WTC11 (cell line): Measurements from ENCODE around the gene PHYHIPL. TPM values are rescaled to one million over a fixed set of nuclear protein-coding genes. Genes with fewer than 3 reads are reported as not detected.

Source experiments
- ATAC-seq: fragments of 200-7000 bp; cut with Tn5 transposase; 2 replicates; pipeline ENCODE4 v1.10.0; 2021; ENCODE audit warnings: mild to moderate bottlenecking, moderate library complexity
- CTCF ChIA-PET: fragments of 300-600 bp; sonication (Branson Sonifier 250); formaldehyde crosslinking; loops from one replicate; lab custom pipeline; 2021; ENCODE audit warnings: antibody characterized with exemption; lab: Charles Lee
- POLR2A ChIA-PET: fragments of 350-600 bp; sonication (Branson Sonifier 250); formaldehyde crosslinking; loops from one replicate; lab custom pipeline; 2021; ENCODE audit warnings: antibody characterized with exemption; lab: Charles Lee
- DNase-seq: peaks from one replicate; pipeline ENCODE4 v3.0.0; 2021; ENCODE audit warnings: low spot score
- H3K27ac Mint-ChIP-seq: 2 replicates; pipeline ENCODE4 v1.8.0; 2021; ENCODE audit warnings: mixed read lengths
- H3K27me3 Mint-ChIP-seq: 2 replicates; pipeline ENCODE4 v1.8.0; 2021; ENCODE audit warnings: low read depth, mild to moderate bottlenecking, moderate library complexity, mixed read lengths
- H3K36me3 Mint-ChIP-seq: 2 replicates; pipeline ENCODE4 v1.8.0; 2021; ENCODE audit warnings: mixed read lengths
- H3K4me1 Mint-ChIP-seq: 2 replicates; pipeline ENCODE4 v1.8.0; 2022; ENCODE audit warnings: mixed read lengths
- H3K4me3 Mint-ChIP-seq: 2 replicates; pipeline ENCODE4 v1.8.0; 2021; ENCODE audit warnings: mild to moderate bottlenecking, moderate library complexity, mixed read lengths
- H3K9me3 Mint-ChIP-seq: 2 replicates; pipeline ENCODE4 v1.8.0; 2021; ENCODE audit warnings: mixed read lengths
- ELF4 ChIP-seq: sonication (generic); formaldehyde crosslinking; IDR thresholded peaks from 2 replicates; pipeline ENCODE4 v1.8.1; 2022; ENCODE audit warnings: low read depth, mild to moderate bottlenecking, moderate library complexity, missing genetic modification reagents
- ESRRA ChIP-seq: sonication (generic); formaldehyde crosslinking; IDR thresholded peaks from 2 replicates; pipeline ENCODE4 v1.8.1; 2022; ENCODE audit warnings: mild to moderate bottlenecking, missing genetic modification reagents, borderline replicate concordance
- FOXJ3 ChIP-seq: sonication (generic); formaldehyde crosslinking; IDR thresholded peaks from 2 replicates; pipeline ENCODE4 v1.9.0; 2021; ENCODE audit warnings: missing genetic modification reagents, mild to moderate bottlenecking, borderline replicate concordance
- FOXK1 ChIP-seq: sonication (generic); formaldehyde crosslinking; IDR thresholded peaks from 2 replicates; pipeline ENCODE4 v1.8.0; 2022; ENCODE audit warnings: mild to moderate bottlenecking, moderate library complexity, missing genetic modification reagents
- GTF2I ChIP-seq: fragments of 250-450 bp; sonication (Bioruptor Pico); conservative IDR thresholded peaks from 2 replicates; pipeline ENCODE4 v1.4.0; 2021; ENCODE audit warnings: mild to moderate bottlenecking
- JUN ChIP-seq: sonication (generic); formaldehyde crosslinking; IDR thresholded peaks from 2 replicates; pipeline ENCODE4 v1.8.0; 2023; ENCODE audit warnings: mild to moderate bottlenecking, missing genetic modification reagents
- MXD4 ChIP-seq: fragments of 250-450 bp; sonication (Bioruptor Pico); IDR thresholded peaks from 2 replicates; pipeline ENCODE4 v1.8.0; 2021; ENCODE audit warnings: mild to moderate bottlenecking, moderate library complexity, borderline replicate concordance
- MYBL2 ChIP-seq: sonication (generic); formaldehyde crosslinking; IDR thresholded peaks from 2 replicates; pipeline ENCODE4 v1.8.1; 2023; ENCODE audit warnings: mild to moderate bottlenecking, moderate library complexity, missing genetic modification reagents
- NR3C1 ChIP-seq: sonication (generic); formaldehyde crosslinking; conservative IDR thresholded peaks from 2 replicates; pipeline ENCODE4 v1.8.1; 2023; ENCODE audit warnings: low read depth, mild to moderate bottlenecking, missing genetic modification reagents
- PRRX2 ChIP-seq: fragments of 250-450 bp; sonication (Bioruptor Pico); IDR thresholded peaks from 2 replicates; pipeline ENCODE4 v1.8.0; 2021; ENCODE audit warnings: mild to moderate bottlenecking
- SP1 ChIP-seq: sonication (generic); formaldehyde crosslinking; conservative IDR thresholded peaks from 2 replicates; pipeline ENCODE4 v1.8.1; 2022; ENCODE audit warnings: missing genetic modification reagents
- TP53 ChIP-seq: sonication (generic); formaldehyde crosslinking; IDR thresholded peaks from 2 replicates; pipeline ENCODE4 v1.8.1; 2023; ENCODE audit warnings: mild to moderate bottlenecking, missing genetic modification reagents
- ZBTB21 ChIP-seq: sonication (generic); formaldehyde crosslinking; IDR thresholded peaks from 2 replicates; pipeline ENCODE4 v1.8.1; 2023; ENCODE audit warnings: mild to moderate bottlenecking, missing genetic modification reagents, borderline replicate concordance
- ZNF263 ChIP-seq: sonication (generic); formaldehyde crosslinking; IDR thresholded peaks from 2 replicates; pipeline ENCODE4 v1.8.1; 2022; ENCODE audit warnings: low read depth, mild to moderate bottlenecking, moderate library complexity, missing genetic modification reagents
- ZNF396 ChIP-seq: fragments of 250-450 bp; sonication (Bioruptor Pico); IDR thresholded peaks from 2 replicates; pipeline ENCODE4 v1.8.0; 2021; ENCODE audit warnings: mild to moderate bottlenecking, moderate library complexity, borderline replicate concordance
- total RNA-seq: library from RNA; stranded (reverse); gene quantifications from 3 replicates; pipeline ENCODE4 v1.2.3, GENCODE V29; 2021
- TF ChIP-seq, protein P1 (sequence below): fragments of 250-450 bp; sonication (Bioruptor Pico); IDR thresholded peaks from 2 replicates; pipeline ENCODE4 v1.9.0; 2021; ENCODE audit warnings: mild to moderate bottlenecking, borderline replicate concordance
- TF ChIP-seq, protein P2 (sequence below): sonication (generic); formaldehyde crosslinking; IDR thresholded peaks from 2 replicates; pipeline ENCODE4 v1.8.0; 2022; ENCODE audit warnings: mild to moderate bottlenecking, missing genetic modification reagents
- TF ChIP-seq, protein P3 (sequence below): fragments of 250-450 bp; sonication (Bioruptor Pico); IDR thresholded peaks from 2 replicates; pipeline ENCODE4 v1.9.0; 2021; ENCODE audit warnings: moderate library complexity, mild to moderate bottlenecking, inconsistent platforms, borderline replicate concordance
- TF ChIP-seq, protein P4 (sequence below): sonication (generic); formaldehyde crosslinking; IDR thresholded peaks from 2 replicates; pipeline ENCODE4 v1.8.0; 2023; ENCODE audit warnings: mild to moderate bottlenecking, missing genetic modification reagents
- TF ChIP-seq, protein P5 (sequence below): fragments of 250-450 bp; sonication (Bioruptor Pico); conservative IDR thresholded peaks from 2 replicates; pipeline ENCODE4 v1.9.0; 2021; ENCODE audit warnings: mild to moderate bottlenecking
- TF ChIP-seq, protein P6 (sequence below): fragments of 200-600 bp; IDR thresholded peaks from 2 replicates; pipeline ENCODE4 v1.8.0; 2022; ENCODE audit warnings: antibody characterized with exemption

The PHYHIPL gene
- total RNA-seq, 1 experiment from 2014 or later, result 0.13 TPM

DNA sequence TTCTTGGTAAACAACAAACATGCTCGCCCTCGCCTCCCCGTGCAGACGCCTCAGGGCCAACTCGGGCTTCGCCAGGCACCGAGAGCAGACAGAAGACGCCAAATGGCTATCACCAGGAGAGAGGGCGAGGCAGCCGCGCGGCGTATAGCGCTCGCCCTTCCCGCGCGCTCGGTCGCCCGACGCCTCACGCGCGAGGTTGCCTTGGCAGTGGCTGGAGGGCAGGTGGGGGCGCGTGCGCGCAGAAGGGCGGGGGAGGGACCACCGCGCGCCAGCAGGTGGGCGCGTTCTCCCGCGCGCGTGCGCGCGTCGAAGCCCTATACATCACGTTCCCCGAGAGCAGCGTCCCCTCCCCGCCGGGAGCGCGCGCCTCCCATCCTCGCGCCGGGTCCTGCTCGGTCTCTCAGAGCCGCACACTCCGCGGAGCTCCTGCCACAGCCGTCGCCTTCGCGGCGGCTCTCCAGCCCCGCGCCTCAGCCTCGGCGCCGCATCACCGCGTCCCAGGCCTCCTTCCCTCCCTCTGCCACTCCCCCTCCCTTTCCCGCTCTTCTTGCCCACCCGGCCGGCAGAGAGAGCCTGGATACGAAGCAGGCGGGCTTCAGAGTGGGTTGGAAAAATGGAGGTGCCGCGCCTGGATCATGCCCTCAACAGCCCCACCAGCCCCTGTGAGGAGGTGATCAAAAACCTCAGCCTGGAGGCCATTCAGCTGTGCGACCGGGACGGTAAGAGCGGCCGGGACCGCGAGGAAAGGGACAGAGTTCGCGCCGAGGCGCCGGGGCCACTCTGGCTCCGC lies at the start of gene PHYHIPL (continued):
- TF ChIP-seq, protein P1, sequence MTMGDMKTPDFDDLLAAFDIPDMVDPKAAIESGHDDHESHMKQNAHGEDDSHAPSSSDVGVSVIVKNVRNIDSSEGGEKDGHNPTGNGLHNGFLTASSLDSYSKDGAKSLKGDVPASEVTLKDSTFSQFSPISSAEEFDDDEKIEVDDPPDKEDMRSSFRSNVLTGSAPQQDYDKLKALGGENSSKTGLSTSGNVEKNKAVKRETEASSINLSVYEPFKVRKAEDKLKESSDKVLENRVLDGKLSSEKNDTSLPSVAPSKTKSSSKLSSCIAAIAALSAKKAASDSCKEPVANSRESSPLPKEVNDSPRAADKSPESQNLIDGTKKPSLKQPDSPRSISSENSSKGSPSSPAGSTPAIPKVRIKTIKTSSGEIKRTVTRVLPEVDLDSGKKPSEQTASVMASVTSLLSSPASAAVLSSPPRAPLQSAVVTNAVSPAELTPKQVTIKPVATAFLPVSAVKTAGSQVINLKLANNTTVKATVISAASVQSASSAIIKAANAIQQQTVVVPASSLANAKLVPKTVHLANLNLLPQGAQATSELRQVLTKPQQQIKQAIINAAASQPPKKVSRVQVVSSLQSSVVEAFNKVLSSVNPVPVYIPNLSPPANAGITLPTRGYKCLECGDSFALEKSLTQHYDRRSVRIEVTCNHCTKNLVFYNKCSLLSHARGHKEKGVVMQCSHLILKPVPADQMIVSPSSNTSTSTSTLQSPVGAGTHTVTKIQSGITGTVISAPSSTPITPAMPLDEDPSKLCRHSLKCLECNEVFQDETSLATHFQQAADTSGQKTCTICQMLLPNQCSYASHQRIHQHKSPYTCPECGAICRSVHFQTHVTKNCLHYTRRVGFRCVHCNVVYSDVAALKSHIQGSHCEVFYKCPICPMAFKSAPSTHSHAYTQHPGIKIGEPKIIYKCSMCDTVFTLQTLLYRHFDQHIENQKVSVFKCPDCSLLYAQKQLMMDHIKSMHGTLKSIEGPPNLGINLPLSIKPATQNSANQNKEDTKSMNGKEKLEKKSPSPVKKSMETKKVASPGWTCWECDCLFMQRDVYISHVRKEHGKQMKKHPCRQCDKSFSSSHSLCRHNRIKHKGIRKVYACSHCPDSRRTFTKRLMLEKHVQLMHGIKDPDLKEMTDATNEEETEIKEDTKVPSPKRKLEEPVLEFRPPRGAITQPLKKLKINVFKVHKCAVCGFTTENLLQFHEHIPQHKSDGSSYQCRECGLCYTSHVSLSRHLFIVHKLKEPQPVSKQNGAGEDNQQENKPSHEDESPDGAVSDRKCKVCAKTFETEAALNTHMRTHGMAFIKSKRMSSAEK, result no peak
- TF ChIP-seq FOXK1 (CRISPR knock-in tag) (peak; percentile 59), JUN (CRISPR knock-in tag) (peak; percentile 75; the same call in 1 of the 2 replicates), SP1 (CRISPR knock-in tag) (peak; percentile 22; the same call in 1 of the 2 replicates), MYBL2 (CRISPR knock-in tag) (peak; percentile 59; the same call in 1 of the 2 replicates), NR3C1 (peak; percentile 81; the same call in 1 of the 2 replicates)
- TF ChIP-seq, protein P2, sequence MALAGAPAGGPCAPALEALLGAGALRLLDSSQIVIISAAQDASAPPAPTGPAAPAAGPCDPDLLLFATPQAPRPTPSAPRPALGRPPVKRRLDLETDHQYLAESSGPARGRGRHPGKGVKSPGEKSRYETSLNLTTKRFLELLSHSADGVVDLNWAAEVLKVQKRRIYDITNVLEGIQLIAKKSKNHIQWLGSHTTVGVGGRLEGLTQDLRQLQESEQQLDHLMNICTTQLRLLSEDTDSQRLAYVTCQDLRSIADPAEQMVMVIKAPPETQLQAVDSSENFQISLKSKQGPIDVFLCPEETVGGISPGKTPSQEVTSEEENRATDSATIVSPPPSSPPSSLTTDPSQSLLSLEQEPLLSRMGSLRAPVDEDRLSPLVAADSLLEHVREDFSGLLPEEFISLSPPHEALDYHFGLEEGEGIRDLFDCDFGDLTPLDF (CRISPR knock-in tag), result 0 out of 2 replicates have a peak, but pooled peaks have one; percentile 40

DNA sequence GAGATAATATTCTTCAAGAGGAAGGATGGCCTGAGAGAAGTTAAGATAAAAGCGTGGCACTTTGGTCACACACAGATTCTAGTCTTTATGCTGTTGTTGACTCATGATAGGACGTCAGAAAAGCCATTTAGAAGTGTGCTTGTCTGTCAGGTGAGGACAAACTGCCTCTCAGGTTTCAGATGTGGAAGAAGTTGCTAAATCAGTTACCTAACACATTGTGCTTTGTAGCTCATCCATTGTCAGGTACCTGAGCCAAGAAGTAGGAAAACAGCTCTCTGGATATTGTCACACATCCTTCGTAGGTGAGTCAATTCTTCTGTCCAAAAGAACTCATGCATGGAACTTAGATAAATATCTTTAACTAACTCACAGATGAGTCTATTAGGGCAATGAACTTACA lies 49.5 kb upstream of the PHYHIPL start:
- TF ChIP-seq ZNF263 (CRISPR knock-in tag), result no peak
- TF ChIP-seq, protein P3, sequence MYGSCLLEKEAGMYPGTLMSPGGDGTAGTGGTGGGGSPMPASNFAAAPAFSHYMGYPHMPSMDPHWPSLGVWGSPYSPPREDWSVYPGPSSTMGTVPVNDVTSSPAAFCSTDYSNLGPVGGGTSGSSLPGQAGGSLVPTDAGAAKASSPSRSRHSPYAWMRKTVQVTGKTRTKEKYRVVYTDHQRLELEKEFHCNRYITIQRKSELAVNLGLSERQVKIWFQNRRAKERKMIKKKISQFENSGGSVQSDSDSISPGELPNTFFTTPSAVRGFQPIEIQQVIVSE (CRISPR knock-in tag), result no peak
- TF ChIP-seq, protein P4, sequence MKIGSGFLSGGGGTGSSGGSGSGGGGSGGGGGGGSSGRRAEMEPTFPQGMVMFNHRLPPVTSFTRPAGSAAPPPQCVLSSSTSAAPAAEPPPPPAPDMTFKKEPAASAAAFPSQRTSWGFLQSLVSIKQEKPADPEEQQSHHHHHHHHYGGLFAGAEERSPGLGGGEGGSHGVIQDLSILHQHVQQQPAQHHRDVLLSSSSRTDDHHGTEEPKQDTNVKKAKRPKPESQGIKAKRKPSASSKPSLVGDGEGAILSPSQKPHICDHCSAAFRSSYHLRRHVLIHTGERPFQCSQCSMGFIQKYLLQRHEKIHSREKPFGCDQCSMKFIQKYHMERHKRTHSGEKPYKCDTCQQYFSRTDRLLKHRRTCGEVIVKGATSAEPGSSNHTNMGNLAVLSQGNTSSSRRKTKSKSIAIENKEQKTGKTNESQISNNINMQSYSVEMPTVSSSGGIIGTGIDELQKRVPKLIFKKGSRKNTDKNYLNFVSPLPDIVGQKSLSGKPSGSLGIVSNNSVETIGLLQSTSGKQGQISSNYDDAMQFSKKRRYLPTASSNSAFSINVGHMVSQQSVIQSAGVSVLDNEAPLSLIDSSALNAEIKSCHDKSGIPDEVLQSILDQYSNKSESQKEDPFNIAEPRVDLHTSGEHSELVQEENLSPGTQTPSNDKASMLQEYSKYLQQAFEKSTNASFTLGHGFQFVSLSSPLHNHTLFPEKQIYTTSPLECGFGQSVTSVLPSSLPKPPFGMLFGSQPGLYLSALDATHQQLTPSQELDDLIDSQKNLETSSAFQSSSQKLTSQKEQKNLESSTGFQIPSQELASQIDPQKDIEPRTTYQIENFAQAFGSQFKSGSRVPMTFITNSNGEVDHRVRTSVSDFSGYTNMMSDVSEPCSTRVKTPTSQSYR (CRISPR knock-in tag), result no peak
- TF ChIP-seq, protein P5, sequence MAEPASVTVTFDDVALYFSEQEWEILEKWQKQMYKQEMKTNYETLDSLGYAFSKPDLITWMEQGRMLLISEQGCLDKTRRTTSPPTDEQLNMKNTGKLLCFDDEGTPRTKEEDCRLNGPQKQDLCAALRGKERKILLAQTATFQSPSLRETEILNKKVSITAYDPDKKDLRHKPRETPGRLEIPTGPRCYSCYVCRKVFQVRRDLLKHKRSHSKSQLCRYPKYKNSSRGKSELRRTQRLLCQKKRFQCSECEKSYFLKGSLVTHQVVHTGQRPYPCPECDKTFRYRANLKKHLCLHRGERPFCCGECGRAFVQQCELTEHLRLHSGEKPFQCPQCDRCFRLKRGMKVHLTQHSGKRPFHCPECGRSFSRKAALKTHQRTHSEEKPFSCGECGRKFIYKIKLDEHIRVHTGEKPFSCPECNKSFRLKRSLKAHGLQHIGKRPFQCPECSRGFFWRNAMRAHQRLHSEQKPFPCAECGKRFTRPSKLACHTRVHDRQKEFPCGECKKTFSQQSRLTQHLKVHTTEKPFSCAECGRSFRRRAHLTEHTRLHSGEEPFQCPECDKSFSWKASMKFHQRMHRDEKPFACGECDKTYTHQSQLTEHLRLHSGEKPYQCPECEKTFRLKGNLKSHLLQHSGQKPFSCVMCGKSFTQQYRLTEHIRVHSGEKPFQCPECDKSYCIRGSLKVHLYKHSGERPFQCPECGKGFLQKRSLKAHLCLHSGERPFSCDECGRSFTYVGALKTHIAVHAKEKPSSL, result no peak
- TF ChIP-seq ZBTB21 (CRISPR knock-in tag), result no peak
- no peak for TF ChIP-seq ESRRA
- no peak for TF ChIP-seq PRRX2
- TF ChIP-seq MXD4 (CRISPR knock-in tag), result no peak
- TF ChIP-seq GTF2I (CRISPR knock-in tag), result no peak
- no peak for TF ChIP-seq FOXJ3 (CRISPR knock-in tag)
- no peak for TF ChIP-seq TP53 (CRISPR knock-in tag)
- TF ChIP-seq ZNF396, result no peak
- TF ChIP-seq ELF4, result no peak
- TF ChIP-seq, protein P6, sequence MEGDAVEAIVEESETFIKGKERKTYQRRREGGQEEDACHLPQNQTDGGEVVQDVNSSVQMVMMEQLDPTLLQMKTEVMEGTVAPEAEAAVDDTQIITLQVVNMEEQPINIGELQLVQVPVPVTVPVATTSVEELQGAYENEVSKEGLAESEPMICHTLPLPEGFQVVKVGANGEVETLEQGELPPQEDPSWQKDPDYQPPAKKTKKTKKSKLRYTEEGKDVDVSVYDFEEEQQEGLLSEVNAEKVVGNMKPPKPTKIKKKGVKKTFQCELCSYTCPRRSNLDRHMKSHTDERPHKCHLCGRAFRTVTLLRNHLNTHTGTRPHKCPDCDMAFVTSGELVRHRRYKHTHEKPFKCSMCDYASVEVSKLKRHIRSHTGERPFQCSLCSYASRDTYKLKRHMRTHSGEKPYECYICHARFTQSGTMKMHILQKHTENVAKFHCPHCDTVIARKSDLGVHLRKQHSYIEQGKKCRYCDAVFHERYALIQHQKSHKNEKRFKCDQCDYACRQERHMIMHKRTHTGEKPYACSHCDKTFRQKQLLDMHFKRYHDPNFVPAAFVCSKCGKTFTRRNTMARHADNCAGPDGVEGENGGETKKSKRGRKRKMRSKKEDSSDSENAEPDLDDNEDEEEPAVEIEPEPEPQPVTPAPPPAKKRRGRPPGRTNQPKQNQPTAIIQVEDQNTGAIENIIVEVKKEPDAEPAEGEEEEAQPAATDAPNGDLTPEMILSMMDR, result no peak
- ChIA-PET POLR2A (no interaction called here), CTCF (no interaction called here)
- no peaks in the 10 kb centered on the region; the same call in 1 of the 2 replicates for H3K4me1 Mint-ChIP-seq
- no peaks in the 10 kb centered on the region for H3K27me3 Mint-ChIP-seq
- no peaks in the 10 kb centered on the region for H3K9me3 Mint-ChIP-seq
- ATAC-seq (no peak), DNase-seq (no peak)
- no peak overlapping the region for H3K27ac Mint-ChIP-seq
- no peaks in the 10 kb centered on the region for H3K36me3 Mint-ChIP-seq
- H3K4me3 Mint-ChIP-seq, result no peak overlapping the region
